SKM-1 (cell line): ENCODE results near the gene FBXO21.
"Not testable (repeated sequence)": the region's sequence is repeated elsewhere in the genome, so short reads cannot be mapped to it uniquely, and the experiment has no call there.

Experiments used
- DNase-seq: peaks from one replicate; lab custom pipeline; 2025; ENCODE audit not compliant: unreplicated experiment; lab: John Stamatoyannopoulos, UW

FBXO21 gene

GRCh38 chr12:117202033-117202432 is 11.8 kb upstream of the FBXO21 start:
- DNase-seq = no peak

GRCh38 chr12:117199956-117200744 is 9.9 kb upstream of the FBXO21 start:
- not testable (repeated sequence) for DNase-seq

- DNase-seq = not testable (repeated sequence)
Observed at GRCh38 chr12:117196334-117196733, 6.1 kb upstream of the FBXO21 start.

GRCh38 chr12:117195027-117195426 is 4.8 kb upstream of the FBXO21 start:
- DNase-seq = not testable (repeated sequence)

- no peak for DNase-seq
Observed at GRCh38 chr12:117193903-117194302, 3.6 kb upstream of the FBXO21 start.

GRCh38 chr12:117192581-117192980 is 2.3 kb upstream of the FBXO21 start:
- DNase-seq = not testable (repeated sequence)

GRCh38 chr12:117192057-117192456 is 1.8 kb upstream of the FBXO21 start:
- no peak for DNase-seq

- no peak for DNase-seq
Observed at GRCh38 chr12:117189725-117190209, 503 bp downstream of the FBXO21 start.

GRCh38 chr12:117188961-117189724 is 1.1 kb downstream of the FBXO21 start:
- no peak for DNase-seq

GRCh38 chr12:117188121-117188665 is 2.1 kb downstream of the FBXO21 start:
- DNase-seq = no peak

- no peak for DNase-seq
Observed at GRCh38 chr12:117187421-117187820, 2.8 kb downstream of the FBXO21 start.

- DNase-seq = no peak
Observed at GRCh38 chr12:117182866-117183265, 7.4 kb downstream of the FBXO21 start.

GRCh38 chr12:117181468-117181843 is 8.8 kb downstream of the FBXO21 start:
- DNase-seq = not testable (repeated sequence)

- no peak for DNase-seq
Observed at GRCh38 chr12:117180758-117181467, 9.4 kb downstream of the FBXO21 start.

GRCh38 chr12:117178745-117179144 is 11.5 kb downstream of the FBXO21 start:
- no peak for DNase-seq

GRCh38 chr12:117178301-117178700 is 12.0 kb downstream of the FBXO21 start:
- no peak for DNase-seq

GRCh38 chr12:117172168-117172567 is 18.1 kb downstream of the FBXO21 start:
- DNase-seq = no peak

- no peak for DNase-seq
Observed at GRCh38 chr12:117171499-117172162, 18.6 kb downstream of the FBXO21 start.

- DNase-seq = no peak
Observed at GRCh38 chr12:117169548-117169947, 20.7 kb downstream of the FBXO21 start.

- no peak for DNase-seq
Observed at GRCh38 chr12:117168976-117169375, 21.3 kb downstream of the FBXO21 start.

GRCh38 chr12:117167769-117168168 is 22.5 kb downstream of the FBXO21 start:
- DNase-seq = no peak
